CD4-positive, CD25-positive, alpha-beta regulatory T cell (primary cell): ENCODE data around the gene ZMAT5. TPM values are rescaled to one million over a fixed set of nuclear protein-coding genes. Genes with fewer than 3 reads are reported as not detected.

Experiments used
- ATAC-seq, 2 donors: fragments of 150-1000 bp; cut with Tn5 transposase; one replicate each; pipeline ENCODE4 v1.10.0; 2021; ENCODE audit warnings: low read depth in 2 of 2, moderate number of reproducible peaks in 2 of 2, moderate library complexity in 1 of 2
- DNase-seq, 3 donors: peaks; one replicate each; pipeline versions ENCODE4 v3.0.0 to v3.0.0-alpha.2; 2012 to 2022; ENCODE audit warnings: mixed read lengths in 1 of 3
- H3K27ac ChIP-seq: one replicate; pipeline ENCODE4 v1.7.0; 2013; ENCODE audit warnings: mild to moderate bottlenecking, low read length; ENCODE audit not compliant: insufficient read depth, poor library complexity, severe bottlenecking
- H3K27me3 ChIP-seq: one replicate; pipeline ENCODE4 v1.7.0; 2013; ENCODE audit warnings: low read length; ENCODE audit not compliant: control insufficient read depth, insufficient read depth
- H3K36me3 ChIP-seq: one replicate; pipeline ENCODE4 v1.7.0; 2013; ENCODE audit warnings: mild to moderate bottlenecking, low read length, moderate library complexity; ENCODE audit not compliant: control insufficient read depth, insufficient read depth
- H3K4me1 ChIP-seq: 2 replicates; pipeline ENCODE4 v1.7.0; 2013; ENCODE audit warnings: mild to moderate bottlenecking, low read length; ENCODE audit not compliant: insufficient read depth, control insufficient read depth, poor library complexity, severe bottlenecking
- H3K4me3 ChIP-seq: one replicate; pipeline ENCODE4 v1.7.0; 2013; ENCODE audit warnings: low read depth, mild to moderate bottlenecking, low read length, moderate library complexity
- H3K9me3 ChIP-seq, 2 experiments: 1 replicate in 1 of 2; 2 replicates in 1 of 2; pipeline ENCODE4 v1.7.0; 2013; ENCODE audit warnings: low read length in 2 of 2, mild to moderate bottlenecking in 1 of 2, moderate library complexity in 1 of 2; ENCODE audit not compliant: control insufficient read depth in 2 of 2
- H3K27ac Mint-ChIP-seq, 3 donors: one replicate each; pipeline ENCODE4 v1.8.0; 2020 to 2022; ENCODE audit warnings: mild to moderate bottlenecking in 3 of 3, mixed read lengths in 3 of 3, moderate library complexity in 2 of 3
- H3K27me3 Mint-ChIP-seq: one replicate; pipeline ENCODE4 v1.8.0; 2022; ENCODE audit warnings: mild to moderate bottlenecking, mixed read lengths
- H3K36me3 Mint-ChIP-seq: one replicate; pipeline ENCODE4 v1.8.0; 2020; ENCODE audit warnings: mixed read lengths
- H3K4me1 Mint-ChIP-seq, 4 donors: one replicate each; pipeline ENCODE4 v1.8.0; 2020 to 2022; ENCODE audit warnings: mixed read lengths in 4 of 4, mild to moderate bottlenecking in 1 of 4
- H3K4me3 Mint-ChIP-seq, 4 donors: one replicate each; pipeline ENCODE4 v1.8.0; 2020 to 2022; ENCODE audit warnings: mild to moderate bottlenecking in 4 of 4, mixed read lengths in 4 of 4, moderate library complexity in 3 of 4
- H3K9me3 Mint-ChIP-seq, 7 donors: one replicate each; pipeline ENCODE4 v1.8.0; 2020 to 2022; ENCODE audit warnings: mixed read lengths in 7 of 7, mild to moderate bottlenecking in 3 of 7, moderate library complexity in 2 of 7
- polyA plus RNA-seq, 4 donors: library from polyadenylated mRNA; unstranded; fragments of 300-500 nt; fragmentation: Illumina TruSeq; gene quantifications; one replicate each; pipeline ENCODE4 v1.2.3, GENCODE V29; 2021
- total RNA-seq: library from RNA; stranded (reverse); gene quantifications from one replicate; pipeline ENCODE4 v1.2.3, GENCODE V29; 2022

ZMAT5 gene
- total and polyA plus RNA-seq, 5 donors from 2014 or later = 18.6 to 69.9 (median 62.1) TPM

GRCh38 chr22:29700206-29700899, 66.5 kb downstream of the ZMAT5 start:
- DNase-seq (no peak), ATAC-seq (no peak)
- H3K4me3 ChIP-seq = no peak overlapping the region
- H3K36me3 ChIP-seq = peaks cover 7% of the 10 kb centered on the region
- peaks cover 17% of the 10 kb centered on the region for H3K4me1 ChIP-seq
- no peak overlapping the region for H3K27ac ChIP-seq
- H3K9me3 ChIP-seq = no peaks in the 10 kb centered on the region
- no peak overlapping the region for H3K4me3 Mint-ChIP-seq
- H3K27me3 Mint-ChIP-seq = no peaks in the 10 kb centered on the region
- peaks cover 3 to 24% (median 9%) of the 10 kb centered on the region in 4 donors for H3K4me1 Mint-ChIP-seq
- no peaks in the 10 kb centered on the region for H3K9me3 Mint-ChIP-seq
- H3K36me3 Mint-ChIP-seq = peaks cover 12% of the 10 kb centered on the region
- peak overlapping the region; percentile 78 to 91 (median 79) for H3K27ac Mint-ChIP-seq
- no peaks in the 10 kb centered on the region for H3K27me3 ChIP-seq

GRCh38 chr22:29697853-29698598, 68.8 kb downstream of the ZMAT5 start:
- peaks cover 23% of the 10 kb centered on the region for H3K36me3 ChIP-seq
- Mint-ChIP-seq H3K36me3 (peaks cover 22% of the 10 kb centered on the region), H3K4me1 (peaks cover 3 to 22% (median 9%) of the 10 kb centered on the region in 4 donors), H3K27ac (peak overlapping the region in 2 of 3 donors; percentile 26 to 76), H3K27me3 (no peaks in the 10 kb centered on the region), H3K9me3 (no peaks in the 10 kb centered on the region), H3K4me3 (no peak overlapping the region)
- H3K27me3 ChIP-seq = no peaks in the 10 kb centered on the region
- H3K4me3 ChIP-seq = no peak overlapping the region
- ATAC-seq = no peak
- no peak for DNase-seq
- no peaks in the 10 kb centered on the region for H3K9me3 ChIP-seq
- no peak overlapping the region for H3K27ac ChIP-seq
- H3K4me1 ChIP-seq = peaks cover 17% of the 10 kb centered on the region

- H3K4me1 Mint-ChIP-seq = peaks cover 0 to 6% (median 2%) of the 10 kb centered on the region in 4 donors
- H3K27ac ChIP-seq = no peak overlapping the region
- H3K4me1 ChIP-seq = no peaks in the 10 kb centered on the region
- no peaks in the 10 kb centered on the region for H3K9me3 ChIP-seq
- no peaks in the 10 kb centered on the region for H3K27me3 Mint-ChIP-seq
- no peaks in the 10 kb centered on the region for H3K27me3 ChIP-seq
- no peak overlapping the region for H3K4me3 ChIP-seq
- no peak overlapping the region for H3K4me3 Mint-ChIP-seq
- peaks cover 22% of the 10 kb centered on the region for H3K36me3 Mint-ChIP-seq
- H3K9me3 Mint-ChIP-seq = no peaks in the 10 kb centered on the region
- ATAC-seq (peak in 1 of 2 donors; percentile 6), DNase-seq (no peak)
- H3K36me3 ChIP-seq = peaks cover 29% of the 10 kb centered on the region
- peak overlapping the region in 1 of 3 donors; percentile 49 for H3K27ac Mint-ChIP-seq
Observed at GRCh38 chr22:29695129-29695926, 71.5 kb downstream of the ZMAT5 start.

GRCh38 chr22:29693671-29694070, 73.1 kb downstream of the ZMAT5 start:
- H3K4me3 ChIP-seq = no peak overlapping the region
- Mint-ChIP-seq H3K36me3 (peaks cover 22% of the 10 kb centered on the region), H3K4me3 (no peak overlapping the region), H3K27me3 (no peaks in the 10 kb centered on the region), H3K9me3 (no peaks in the 10 kb centered on the region), H3K4me1 (peaks cover 3 to 6% (median 4%) of the 10 kb centered on the region in 4 donors), H3K27ac (peak overlapping the region in 2 of 3 donors; percentile 41 to 86)
- H3K27ac ChIP-seq = no peak overlapping the region
- peaks cover 29% of the 10 kb centered on the region for H3K36me3 ChIP-seq
- DNase-seq (no peak), ATAC-seq (no peak)
- H3K9me3 ChIP-seq = no peaks in the 10 kb centered on the region
- H3K4me1 ChIP-seq = no peaks in the 10 kb centered on the region
- H3K27me3 ChIP-seq = no peaks in the 10 kb centered on the region

GRCh38 chr22:29693161-29693560, 73.6 kb downstream of the ZMAT5 start:
- Histone ChIP-seq H3K4me1 (no peaks in the 10 kb centered on the region), H3K36me3 (peaks cover 31% of the 10 kb centered on the region), H3K27me3 (no peaks in the 10 kb centered on the region), H3K27ac (no peak overlapping the region), H3K4me3 (no peak overlapping the region), H3K9me3 (no peaks in the 10 kb centered on the region)
- no peaks in the 10 kb centered on the region for H3K9me3 Mint-ChIP-seq
- DNase-seq (no peak), ATAC-seq (no peak)
- peaks cover 22% of the 10 kb centered on the region for H3K36me3 Mint-ChIP-seq
- peaks cover 2 to 6% (median 4%) of the 10 kb centered on the region in 4 donors for H3K4me1 Mint-ChIP-seq
- no peak overlapping the region for H3K4me3 Mint-ChIP-seq
- H3K27ac Mint-ChIP-seq = peak overlapping the region; percentile 63 to 90 (median 77)
- H3K27me3 Mint-ChIP-seq = no peaks in the 10 kb centered on the region

- no peaks in the 10 kb centered on the region for H3K9me3 ChIP-seq
- Mint-ChIP-seq H3K9me3 (no peaks in the 10 kb centered on the region), H3K4me3 (no peak overlapping the region), H3K27ac (no peak overlapping the region), H3K36me3 (peaks cover 22% of the 10 kb centered on the region), H3K27me3 (no peaks in the 10 kb centered on the region), H3K4me1 (peaks cover 0 to 6% (median 4%) of the 10 kb centered on the region in 4 donors)
- H3K4me1 ChIP-seq = no peaks in the 10 kb centered on the region
- no peaks in the 10 kb centered on the region for H3K27me3 ChIP-seq
- ATAC-seq = no peak
- DNase-seq = peak in 1 of 3 donors; percentile 67
- H3K36me3 ChIP-seq = peaks cover 36% of the 10 kb centered on the region
- no peak overlapping the region for H3K27ac ChIP-seq
- H3K4me3 ChIP-seq = no peak overlapping the region
Observed at GRCh38 chr22:29692327-29692640, 74.5 kb downstream of the ZMAT5 start.

- no peaks in the 10 kb centered on the region for H3K27me3 Mint-ChIP-seq
- peaks cover 24% of the 10 kb centered on the region for H3K36me3 Mint-ChIP-seq
- Histone ChIP-seq H3K36me3 (peaks cover 37% of the 10 kb centered on the region), H3K4me1 (no peaks in the 10 kb centered on the region), H3K27me3 (no peaks in the 10 kb centered on the region), H3K9me3 (no peaks in the 10 kb centered on the region), H3K4me3 (no peak overlapping the region), H3K27ac (no peak overlapping the region)
- DNase-seq = no peak
- H3K27ac Mint-ChIP-seq = peak overlapping the region in 1 of 3 donors; percentile 65
- no peaks in the 10 kb centered on the region for H3K9me3 Mint-ChIP-seq
- ATAC-seq = no peak
- H3K4me1 Mint-ChIP-seq = peaks cover 0 to 6% (median 4%) of the 10 kb centered on the region in 4 donors
- no peak overlapping the region for H3K4me3 Mint-ChIP-seq
Observed at GRCh38 chr22:29691636-29692326, 75.0 kb downstream of the ZMAT5 start.
